K562 (cell line): Measurements from ENCODE around the gene CIAO3. TPM values are rescaled to one million over a fixed set of nuclear protein-coding genes. Genes with fewer than 3 reads are reported as not detected.

Experiments used
- CEBPZ ChIP-seq: fragments of 150-350 bp; IDR thresholded peaks from 2 replicates; pipeline ENCODE4 v1.6.1; 2014; ENCODE audit warnings: low read depth, mild to moderate bottlenecking, low read length, borderline replicate concordance
- CSDE1 ChIP-seq, 2 experiments: fragments of 450-650 bp; IDR thresholded peaks; 2 replicates each; pipeline ENCODE4 v1.6.1; 2016; ENCODE audit warnings: mild to moderate bottlenecking in 1 of 2
- ELK1 ChIP-seq: sonication (generic); formaldehyde crosslinking; IDR thresholded peaks from 2 replicates; pipeline ENCODE4 v1.8.1; 2022; ENCODE audit warnings: missing genetic modification reagents
- EZH2 ChIP-seq: IDR thresholded peaks from 2 replicates; pipeline ENCODE4 v1.6.1; 2012; ENCODE audit warnings: low read depth, mild to moderate bottlenecking, inconsistent platforms, low read length, borderline replicate concordance
- FOXK2 ChIP-seq, 2 experiments: fragments of 450-650 bp; IDR thresholded peaks in 1 of 2; conservative IDR thresholded peaks in 1 of 2; 2 replicates each; pipeline ENCODE4 v1.6.1; 2016; ENCODE audit warnings: low read depth in 2 of 2, mild to moderate bottlenecking in 1 of 2
- FOXM1 ChIP-seq, 2 experiments: fragments of 450-650 bp in 1 of 2; sonication (generic) in 1 of 2; formaldehyde crosslinking in 1 of 2; IDR thresholded peaks; 2 replicates each; pipeline versions ENCODE4 v1.6.1 to v1.9.0; 2017 to 2022; ENCODE audit warnings: low read depth in 2 of 2, mild to moderate bottlenecking in 2 of 2, missing genetic modification reagents in 1 of 2, moderate library complexity in 1 of 2
- GTF2B ChIP-seq: IDR thresholded peaks from 2 replicates; pipeline ENCODE4 v1.6.1; 2011; ENCODE audit not compliant: insufficient read length; ENCODE audit errors: extremely low read depth
- HDGF ChIP-seq: fragments of 450-650 bp; IDR thresholded peaks from 2 replicates; pipeline ENCODE4 v1.6.1; 2016
- HLTF ChIP-seq: fragments of 450-650 bp; IDR thresholded peaks from 2 replicates; pipeline ENCODE4 v1.6.1; 2016
- RBFOX2 ChIP-seq: fragments of 200-400 bp; formaldehyde crosslinking; IDR thresholded peaks from 2 replicates; pipeline ENCODE4 v1.6.1; 2017; ENCODE audit warnings: low read depth, mild to moderate bottlenecking, low read length, moderate library complexity
- RNF219 ChIP-seq: fragments of 250-450 bp; sonication (Bioruptor Pico); IDR thresholded peaks from 2 replicates; pipeline ENCODE4 v1.5.0; 2022; ENCODE audit warnings: mild to moderate bottlenecking
- SMAD4 ChIP-seq: fragments of 250-450 bp; sonication (Bioruptor Pico); conservative IDR thresholded peaks from 2 replicates; pipeline ENCODE4 v1.8.0; 2021; ENCODE audit warnings: inconsistent platforms, mild to moderate bottlenecking, moderate library complexity
- SMARCE1 ChIP-seq: fragments of 450-650 bp; IDR thresholded peaks from 2 replicates; pipeline ENCODE4 v1.7.1; 2016; ENCODE audit warnings: mild to moderate bottlenecking
- SOX6 ChIP-seq: fragments of 450-650 bp; IDR thresholded peaks from 2 replicates; pipeline ENCODE4 v1.6.1; 2014; ENCODE audit warnings: mild to moderate bottlenecking
- ZBTB9 ChIP-seq: fragments of 450-650 bp; formaldehyde crosslinking; IDR thresholded peaks from 2 replicates; pipeline ENCODE4 v1.4.0; 2020; ENCODE audit warnings: mild to moderate bottlenecking, moderate library complexity
- ZNF134 ChIP-seq: fragments of 250-450 bp; sonication (Bioruptor Pico); conservative IDR thresholded peaks from 2 replicates; pipeline ENCODE4 v1.4.0; 2020
- ZNF217 ChIP-seq: sonication (generic); formaldehyde crosslinking; IDR thresholded peaks from 2 replicates; pipeline ENCODE4 v1.8.0; 2022; ENCODE audit warnings: mild to moderate bottlenecking, missing genetic modification reagents
- ZNF23 ChIP-seq: fragments of 250-450 bp; sonication (Bioruptor Pico); IDR thresholded peaks from 2 replicates; pipeline ENCODE4 v1.4.0; 2020; ENCODE audit warnings: mild to moderate bottlenecking
- ZNF41 ChIP-seq: fragments of 250-450 bp; sonication (Bioruptor Pico); conservative IDR thresholded peaks from 2 replicates; pipeline ENCODE4 v1.4.0; 2020; ENCODE audit warnings: mild to moderate bottlenecking
- ZSCAN29 ChIP-seq: fragments of 450-650 bp; IDR thresholded peaks from 2 replicates; pipeline ENCODE4 v1.6.1; 2017
- polyA plus RNA-seq, 8 experiments: library from polyadenylated mRNA; depleted of rRNA in 4 of 8; stranded (reverse) in 5 of 8; unstranded in 3 of 8; fragments of >200 nt; fragmentation: Nextera tagmentation in 2 of 8; fragmentation: Illumina TruSeq in 1 of 8; extraction: Ambion mirVana in 2 of 8; extraction: Trizol in 1 of 8; gene quantifications; 2 replicates each; pipeline versions ENCODE4 v1.2.1 to v1.2.3, GENCODE V29; 2011 to 2014; ENCODE audit warnings: inconsistent platforms in 1 of 8, missing spikeins in 1 of 8
- total RNA-seq, 7 experiments: library from RNA; depleted of rRNA in 6 of 7; stranded (reverse); fragments of >200 nt in 6 of 7; fragmentation: Illumina TruSeq in 2 of 7; extraction: Trizol in 2 of 7; gene quantifications; 2 replicates each; pipeline versions ENCODE4 v1.2.1 to v1.2.3, GENCODE V29; 2011 to 2021; ENCODE audit warnings: low replicate concordance in 1 of 7

The CIAO3 gene
- total and polyA plus RNA-seq, 9 of the 15 experiments (the other 6 are each of a cell fraction or from before 2014, with no cell fraction given) = 2.2 to 35.6 (median 18.7) TPM

- TF ChIP-seq ZNF41 = no peak
- TF ChIP-seq CSDE1 (IDR thresholded peaks at IDR 0.05) = no peak
- no peak for TF ChIP-seq HLTF
- peak; percentile 40; the same call in 1 of the 2 replicates for TF ChIP-seq SMAD4
- TF ChIP-seq ZNF134 (CRISPR knock-in tag) = no peak
- TF ChIP-seq ZNF217 (CRISPR knock-in tag) = no peak
- TF ChIP-seq SOX6 = peak; percentile 31; the same call in 1 of the 2 replicates
- no peak for TF ChIP-seq ZNF23 (CRISPR knock-in tag)
- no peak for TF ChIP-seq RNF219 (CRISPR knock-in tag)
- TF ChIP-seq RBFOX2 = peak; percentile 76
- TF ChIP-seq FOXK2 (conservative IDR thresholded peaks at IDR 0.05 in 1 of 2, IDR thresholded peaks at IDR 0.05 in 1 of 2; ENCODE audit: low read depth in 2 of 2) = 0 out of 4 replicates have a peak, but pooled peaks have one; percentile 39 to 41
- no peak for TF ChIP-seq ZBTB9 (CRISPR knock-in tag)
- no peak for TF ChIP-seq ELK1 (CRISPR knock-in tag)
- TF ChIP-seq CEBPZ = no peak
- TF ChIP-seq HDGF = no peak
- TF ChIP-seq SMARCE1 = no peak
- no peak for TF ChIP-seq ZSCAN29
- TF ChIP-seq GTF2B = no peak
- no peak for TF ChIP-seq EZH2
- no peak for TF ChIP-seq FOXM1 (IDR thresholded peaks at IDR 0.05; ENCODE audit: low read depth)
- TF ChIP-seq FOXM1 (CRISPR knock-in tag; IDR thresholded peaks at IDR 0.05; ENCODE audit: low read depth) = peak; percentile 22; the same call in 1 of the 2 replicates
Measured at GRCh38 chr16:679814-680624, 60.8 kb downstream of the CIAO3 start, which contains the start of gene STUB1 (continued).
